Fibroblast of the aortic adventitia (primary cell): ENCODE measurements around the gene GET3. TPM values are rescaled to one million over a fixed set of nuclear protein-coding genes. Genes with fewer than 3 reads are reported as not detected.
"Not testable (repeated sequence)": the region's sequence is repeated elsewhere in the genome, so short reads cannot be mapped to it uniquely, and the experiment has no call there.

Experiments
- DNase-seq: peaks from one replicate; pipeline ENCODE4 v3.0.0-alpha.2; 2010; ENCODE audit warnings: low read depth
- H3K4me3 ChIP-seq: 2 replicates; pipeline ENCODE4 v1.5.1; 2011; ENCODE audit warnings: low read depth, mild to moderate bottlenecking, control low read depth, low read length, moderate library complexity
- total RNA-seq: library from RNA; depleted of rRNA; stranded (reverse); fragments of >200 nt; gene quantifications from 2 replicates; pipeline ENCODE4 v1.2.3, GENCODE V29; 2012; ENCODE audit warnings: low replicate concordance
- TF ChIP-seq, protein P1 (sequence below): IDR thresholded peaks from 2 replicates; pipeline ENCODE4 v1.5.1; 2011; ENCODE audit warnings: mild to moderate bottlenecking, low read length, control low read depth, inconsistent platforms; ENCODE audit not compliant: insufficient read depth

Gene GET3
- total RNA-seq, 1 donor: 84.5 TPM

DNA sequence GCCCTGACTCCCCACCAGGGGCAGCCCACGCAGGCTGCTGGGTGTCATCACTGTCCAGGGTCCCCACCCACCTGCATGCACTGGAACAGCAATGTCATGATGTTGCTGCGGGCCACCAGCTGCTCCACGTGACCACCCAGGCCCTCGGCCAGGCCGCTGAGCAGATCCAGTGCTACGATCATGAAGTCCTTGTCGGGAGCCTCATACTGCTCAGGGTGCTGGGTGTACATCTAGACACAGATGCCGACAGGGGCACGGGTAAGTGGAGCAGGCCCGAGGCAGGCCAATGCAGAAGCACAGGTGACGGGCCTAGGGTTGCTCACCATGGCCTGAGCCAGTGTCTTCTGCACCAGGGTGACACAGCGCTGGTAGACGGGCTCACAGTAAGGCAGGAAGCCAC lies 32.1 kb upstream of the GET3 start:
- H3K4me3 ChIP-seq: no peak overlapping the region
- TF ChIP-seq, protein P1, sequence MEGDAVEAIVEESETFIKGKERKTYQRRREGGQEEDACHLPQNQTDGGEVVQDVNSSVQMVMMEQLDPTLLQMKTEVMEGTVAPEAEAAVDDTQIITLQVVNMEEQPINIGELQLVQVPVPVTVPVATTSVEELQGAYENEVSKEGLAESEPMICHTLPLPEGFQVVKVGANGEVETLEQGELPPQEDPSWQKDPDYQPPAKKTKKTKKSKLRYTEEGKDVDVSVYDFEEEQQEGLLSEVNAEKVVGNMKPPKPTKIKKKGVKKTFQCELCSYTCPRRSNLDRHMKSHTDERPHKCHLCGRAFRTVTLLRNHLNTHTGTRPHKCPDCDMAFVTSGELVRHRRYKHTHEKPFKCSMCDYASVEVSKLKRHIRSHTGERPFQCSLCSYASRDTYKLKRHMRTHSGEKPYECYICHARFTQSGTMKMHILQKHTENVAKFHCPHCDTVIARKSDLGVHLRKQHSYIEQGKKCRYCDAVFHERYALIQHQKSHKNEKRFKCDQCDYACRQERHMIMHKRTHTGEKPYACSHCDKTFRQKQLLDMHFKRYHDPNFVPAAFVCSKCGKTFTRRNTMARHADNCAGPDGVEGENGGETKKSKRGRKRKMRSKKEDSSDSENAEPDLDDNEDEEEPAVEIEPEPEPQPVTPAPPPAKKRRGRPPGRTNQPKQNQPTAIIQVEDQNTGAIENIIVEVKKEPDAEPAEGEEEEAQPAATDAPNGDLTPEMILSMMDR: no peak
- no peak for DNase-seq

DNA sequence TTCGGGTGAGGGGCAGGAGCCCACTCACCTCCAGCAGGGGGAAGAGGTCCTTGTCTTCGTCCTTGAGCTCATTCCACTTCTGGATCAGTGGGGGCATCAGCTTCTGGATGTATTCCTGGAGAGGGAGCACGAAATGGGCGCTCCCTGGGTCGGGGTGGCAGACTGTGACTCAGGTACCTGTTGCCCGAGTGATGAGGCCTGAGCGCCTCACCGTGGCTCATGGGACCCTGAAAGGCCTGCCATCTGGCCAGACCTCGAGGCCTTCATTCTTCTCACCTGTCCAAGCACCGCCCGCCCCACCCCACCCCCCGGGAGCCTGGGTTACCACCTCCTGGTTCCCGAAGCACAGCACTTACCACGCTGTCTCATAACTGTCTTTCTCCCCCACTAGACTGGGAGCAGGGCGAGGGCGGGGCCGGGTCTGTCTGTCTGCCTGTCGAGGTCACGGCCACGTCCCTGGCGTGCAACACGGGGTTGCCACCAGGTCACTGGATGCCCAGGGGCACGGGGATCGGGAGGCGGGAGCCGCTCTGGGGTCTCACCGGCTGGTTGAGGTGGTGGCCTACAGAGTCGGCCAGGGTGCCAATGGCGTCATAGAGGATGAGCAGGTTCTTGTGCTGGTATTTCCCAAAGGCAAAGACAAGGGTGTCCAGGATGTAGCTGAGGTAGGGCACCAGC lies 31.5 kb upstream of the GET3 start:
- TF ChIP-seq, protein P1: no peak
- no peak for DNase-seq
- no peak overlapping the region for H3K4me3 ChIP-seq

DNA sequence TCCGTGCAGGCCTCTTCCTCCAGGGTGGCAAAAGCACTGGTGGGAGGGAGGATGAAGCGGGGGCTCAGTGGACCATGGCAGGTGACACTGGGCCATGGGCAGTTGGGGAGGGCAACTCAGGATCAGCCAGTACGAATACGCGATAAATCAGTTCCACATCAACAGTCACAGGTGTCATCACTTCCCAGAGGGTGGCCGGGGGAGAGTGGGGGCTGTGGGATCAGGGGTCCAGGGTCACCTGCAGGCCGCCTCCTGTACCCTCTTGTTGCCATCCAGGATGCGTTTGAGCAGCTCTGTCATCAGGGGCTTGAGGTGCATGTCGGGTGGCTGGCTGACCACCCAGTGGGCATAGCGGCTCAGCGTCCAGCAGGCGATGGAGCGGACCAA lies 31.0 kb upstream of the GET3 start:
- H3K4me3 ChIP-seq: no peak overlapping the region
- no peak for DNase-seq
- TF ChIP-seq, protein P1: no peak

DNA sequence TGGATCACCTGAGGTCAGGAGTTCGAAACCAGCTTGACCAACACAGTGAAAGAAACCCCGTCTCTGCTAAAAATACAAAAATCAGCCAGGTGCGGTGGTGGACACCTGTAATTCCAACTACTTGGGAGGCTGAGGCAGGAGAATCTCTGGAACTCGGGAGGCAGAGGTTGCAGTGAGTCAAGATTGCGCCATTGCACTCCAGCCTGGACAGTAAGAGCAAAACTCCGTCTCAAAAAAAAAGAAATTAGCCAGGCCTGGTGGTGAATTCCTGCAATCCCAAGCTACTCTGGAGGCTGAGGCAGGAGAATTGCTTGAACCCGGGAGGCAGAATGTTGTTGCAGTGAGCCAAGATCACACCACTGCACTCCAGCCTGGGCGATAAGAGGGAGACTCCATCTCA lies 28.7 kb upstream of the GET3 start:
- TF ChIP-seq, protein P1: no peak
- DNase-seq: no peak
- no peak overlapping the region for H3K4me3 ChIP-seq

DNA sequence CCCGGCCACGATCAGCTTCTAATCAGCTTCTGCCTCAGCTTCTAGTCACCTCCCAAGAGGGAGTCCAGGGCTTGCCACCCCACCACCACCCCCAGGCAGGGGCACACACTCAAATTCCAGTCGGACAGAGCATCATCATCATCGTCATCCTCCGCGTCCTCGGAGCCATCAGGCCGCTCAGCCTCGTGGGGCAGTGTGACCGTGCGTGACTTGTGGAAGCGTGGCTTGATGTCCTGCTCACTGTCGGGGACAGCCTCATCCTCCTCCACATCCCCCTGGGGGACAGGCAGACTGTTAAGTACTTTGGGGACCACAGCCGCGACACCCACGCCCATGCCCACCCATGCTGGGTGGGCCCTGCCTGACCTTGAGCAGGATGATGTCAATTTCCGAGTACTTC lies 26.1 kb upstream of the GET3 start:
- DNase-seq: no peak
- H3K4me3 ChIP-seq: no peak overlapping the region
- TF ChIP-seq, protein P1: no peak

DNA sequence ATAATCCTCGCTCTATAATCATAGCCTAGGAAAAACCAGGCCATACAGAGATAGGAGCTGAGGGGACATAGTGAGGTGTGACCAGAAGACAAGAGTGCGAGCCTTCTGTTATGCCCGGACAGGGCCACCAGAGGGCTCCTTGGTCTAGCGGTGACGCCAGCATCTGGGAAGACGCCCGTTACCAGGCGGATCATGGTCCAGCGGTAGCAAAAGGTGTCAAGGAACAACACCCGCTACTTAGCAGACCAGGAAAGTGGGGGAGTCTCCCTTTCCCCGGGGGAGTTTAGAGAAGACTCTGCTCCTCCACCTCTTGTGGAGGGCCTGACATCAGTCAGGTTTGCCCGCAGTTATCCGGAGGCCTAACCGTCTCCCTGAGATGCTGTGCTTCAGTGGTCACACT lies 25.2 kb upstream of the GET3 start:
- H3K4me3 ChIP-seq, DNase-seq: not testable (repeated sequence)

DNA sequence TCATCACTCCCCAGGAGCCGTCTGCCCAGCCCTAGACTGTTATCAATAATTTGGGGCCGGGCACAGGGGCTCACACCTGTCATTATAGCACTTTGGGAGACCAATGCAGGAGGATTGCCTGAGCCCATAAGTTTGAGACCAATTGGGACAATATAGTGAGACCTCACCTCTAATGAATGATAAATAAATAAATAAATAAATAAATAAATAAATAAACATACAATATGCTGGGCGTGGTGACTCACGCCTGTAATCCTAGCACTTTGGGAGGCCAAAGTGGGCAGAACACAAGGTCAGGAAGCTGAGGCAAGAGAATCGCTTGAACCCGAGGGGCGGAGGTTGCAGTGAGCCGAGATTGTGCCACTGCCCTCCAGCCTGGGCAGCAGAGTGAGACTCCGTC lies 24.0 kb upstream of the GET3 start:
- not testable (repeated sequence) for H3K4me3 ChIP-seq, DNase-seq

DNA sequence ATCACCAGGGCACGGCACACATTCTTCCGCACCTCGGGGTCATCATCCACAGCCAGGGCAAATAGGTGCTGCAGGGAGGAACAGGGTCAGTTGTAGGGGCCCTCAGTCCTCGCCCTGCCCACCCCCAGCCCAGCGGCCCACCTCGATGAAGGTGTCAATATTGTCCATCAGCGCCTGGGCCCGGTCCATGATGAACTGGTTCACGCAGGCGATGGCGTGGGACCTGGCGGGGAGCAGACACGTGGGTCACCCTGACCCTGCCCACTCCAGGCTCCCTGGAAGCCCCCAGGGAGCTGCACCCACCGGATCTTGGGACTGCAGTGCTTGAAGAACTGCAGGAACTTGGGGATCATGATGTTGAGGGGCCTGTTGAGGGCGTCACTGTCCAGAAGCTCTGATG lies 22.2 kb upstream of the GET3 start:
- TF ChIP-seq, protein P1: no peak
- no peak for DNase-seq
- H3K4me3 ChIP-seq: no peak overlapping the region
